H1 (cell line): ENCODE results near the gene RABL6. TPM values are rescaled to one million over a fixed set of nuclear protein-coding genes. Genes with fewer than 3 reads are reported as not detected.

ENCODE experiments used
- CTCF ChIA-PET: fragments of 300-600 bp; sonication (Branson Sonifier 250); formaldehyde crosslinking; loops from one replicate; lab custom pipeline; 2021; ENCODE audit not compliant: partially characterized antibody; lab: Charles Lee
- POLR2A ChIA-PET: fragments of 300-600 bp; sonication (Branson Sonifier 250); formaldehyde crosslinking; loops from one replicate; lab custom pipeline; 2021; ENCODE audit warnings: inconsistent platforms; ENCODE audit not compliant: partially characterized antibody; lab: Charles Lee
- DNase-seq, 2 experiments: peaks; one replicate each; pipeline versions ENCODE4 v3.0.0 to v3.0.0-alpha.2; 2010 to 2022; ENCODE audit warnings: low spot score in 2 of 2, low read depth in 1 of 2, mixed read lengths in 1 of 2
- FAIRE-seq: peaks from 2 replicates; lab custom pipeline; 2011; peaks lifted over from hg19 to GRCh38; lab: Jason Lieb, UNC
- H2AFZ ChIP-seq: 2 replicates; pipeline ENCODE4 v1.8.1; 2012; ENCODE audit warnings: low read length, inconsistent platforms
- H2AK5ac ChIP-seq: 2 replicates; pipeline ENCODE4 v1.6.1; 2013; ENCODE audit warnings: low read depth, low read length
- H2BK120ac ChIP-seq: replicated peaks from 2 replicates; pipeline ENCODE3; 2013; ENCODE audit warnings: low read depth, low read length, inconsistent platforms
- H2BK12ac ChIP-seq: 2 replicates; pipeline ENCODE4 v1.6.1; 2013; ENCODE audit warnings: low read depth, low read length
- H2BK15ac ChIP-seq: 2 replicates; pipeline ENCODE4 v1.6.1; 2013; ENCODE audit warnings: low read length
- H2BK20ac ChIP-seq: 2 replicates; pipeline ENCODE4 v1.6.1; 2013; ENCODE audit warnings: low read length
- H2BK5ac ChIP-seq: 2 replicates; pipeline ENCODE4 v1.6.1; 2013; ENCODE audit warnings: low read depth, low read length
- H3K14ac ChIP-seq: 2 replicates; pipeline ENCODE4 v1.6.1; 2013; ENCODE audit warnings: inconsistent platforms; ENCODE audit not compliant: insufficient read length
- H3K18ac ChIP-seq: 2 replicates; pipeline ENCODE4 v1.6.1; 2013; ENCODE audit warnings: low read length; ENCODE audit errors: extremely low read depth
- H3K23ac ChIP-seq: 2 replicates; pipeline ENCODE4 v1.6.1; 2013; ENCODE audit warnings: inconsistent platforms; ENCODE audit not compliant: insufficient read length
- H3K23me2 ChIP-seq: 2 replicates; pipeline ENCODE4 v1.6.1; 2013; ENCODE audit warnings: low read depth, low read length
- H3K27ac ChIP-seq: 2 replicates; pipeline ENCODE4 v1.6.1; 2011; ENCODE audit warnings: low read depth, low read length, inconsistent platforms
- H3K27me3 ChIP-seq, 4 experiments: replicated peaks in 1 of 4; 1 replicate in 1 of 4; 2 replicates in 3 of 4; pipeline versions ENCODE4 v1.6.1 to v1.8.1; 2011 to 2013; ENCODE audit warnings: low read length in 3 of 4, mild to moderate bottlenecking in 3 of 4, inconsistent platforms in 2 of 4, mixed read lengths in 2 of 4, moderate library complexity in 1 of 4; ENCODE audit not compliant: control insufficient read depth in 3 of 4, insufficient read depth in 3 of 4; ENCODE audit errors: extremely low read depth in 1 of 4
- H3K36me3 ChIP-seq, 4 experiments: 2 replicates each; pipeline versions ENCODE4 v1.6.1 to v1.8.1; 2011 to 2013; ENCODE audit warnings: mild to moderate bottlenecking in 4 of 4, low read length in 3 of 4, moderate library complexity in 2 of 4, control low read depth in 1 of 4, inconsistent platforms in 1 of 4; ENCODE audit not compliant: insufficient read depth in 4 of 4, control insufficient read depth in 2 of 4
- H3K4ac ChIP-seq: replicated peaks from 2 replicates; pipeline ENCODE3; 2013; ENCODE audit warnings: low read length, low read depth, mixed read lengths, inconsistent platforms; ENCODE audit not compliant: insufficient read length
- H3K4me1 ChIP-seq, 4 experiments: replicated peaks in 1 of 4; 1 replicate in 1 of 4; 2 replicates in 3 of 4; pipeline versions ENCODE4 v1.6.1 to v1.8.1; 2011 to 2013; ENCODE audit warnings: low read length in 3 of 4, inconsistent platforms in 2 of 4, mixed read lengths in 1 of 4; ENCODE audit not compliant: insufficient read depth in 4 of 4, control insufficient read depth in 3 of 4
- H3K4me2 ChIP-seq, 2 experiments: 2 replicates each; pipeline versions ENCODE4 v1.6.1 to v1.8.1; 2011 to 2013; ENCODE audit warnings: low read depth in 2 of 2, low read length in 2 of 2, control low read depth in 1 of 2, inconsistent platforms in 1 of 2, mild to moderate bottlenecking in 1 of 2; ENCODE audit not compliant: insufficient read depth in 1 of 2
- H3K4me3 ChIP-seq, 4 experiments: fragments of 200-600, 300-600 bp in 1 of 4; sonication (generic), shearing (Covaris generic), sonication (Bioruptor Twin) in 1 of 4; 2 replicates each; pipeline versions ENCODE4 v1.5.1 to v1.8.1; 2011 to 2016; ENCODE audit warnings: low read length in 4 of 4, low read depth in 3 of 4, control low read depth in 2 of 4, inconsistent platforms in 2 of 4, mild to moderate bottlenecking in 2 of 4, mixed read lengths in 1 of 4, moderate library complexity in 1 of 4; ENCODE audit not compliant: insufficient read depth in 2 of 4; ENCODE audit errors: extremely low read depth in 1 of 4
- H3K56ac ChIP-seq: replicated peaks from 2 replicates; pipeline ENCODE3; 2013; ENCODE audit warnings: low read depth, mild to moderate bottlenecking, mixed read lengths, low read length, inconsistent platforms; ENCODE audit not compliant: insufficient read length
- H3K79me1 ChIP-seq: 2 replicates; pipeline ENCODE4 v1.6.1; 2013; ENCODE audit warnings: low read depth, low read length, control low read depth
- H3K79me2 ChIP-seq, 2 experiments: 2 replicates each; pipeline versions ENCODE4 v1.6.1 to v1.8.1; 2012 to 2013; ENCODE audit warnings: low read length in 2 of 2, mild to moderate bottlenecking in 2 of 2, inconsistent platforms in 1 of 2; ENCODE audit not compliant: insufficient read depth in 2 of 2, control insufficient read depth in 1 of 2
- H3K9ac ChIP-seq, 4 experiments: replicated peaks in 1 of 4; 1 replicate in 1 of 4; 2 replicates in 3 of 4; pipeline versions ENCODE4 v1.6.1 to v1.8.1; 2011 to 2013; ENCODE audit warnings: low read depth in 3 of 4, low read length in 3 of 4, control low read depth in 2 of 4, mild to moderate bottlenecking in 2 of 4, moderate library complexity in 2 of 4, inconsistent platforms in 1 of 4; ENCODE audit errors: extremely low read depth in 1 of 4
- H3K9me3 ChIP-seq, 2 experiments: 2 replicates each; pipeline versions ENCODE4 v1.6.1 to v1.8.1; 2012 to 2013; ENCODE audit warnings: mild to moderate bottlenecking in 2 of 2, moderate library complexity in 2 of 2, control low read depth in 1 of 2, inconsistent platforms in 1 of 2, low read depth in 1 of 2, low read length in 1 of 2, mixed read lengths in 1 of 2; ENCODE audit not compliant: insufficient read depth in 2 of 2
- H4K20me1 ChIP-seq, 2 experiments: replicated peaks in 1 of 2; 2 replicates each; pipeline versions ENCODE3 to v1.8.1; 2011 to 2013; ENCODE audit warnings: inconsistent platforms in 2 of 2, low read length in 2 of 2, mild to moderate bottlenecking in 1 of 2; ENCODE audit not compliant: insufficient read depth in 2 of 2, control insufficient read depth in 1 of 2
- H4K5ac ChIP-seq: 2 replicates; pipeline ENCODE4 v1.6.1; 2013; ENCODE audit warnings: low read length, low read depth, mixed read lengths, inconsistent platforms; ENCODE audit not compliant: insufficient read length
- H4K8ac ChIP-seq: 2 replicates; pipeline ENCODE4 v1.8.0; 2013; ENCODE audit warnings: mild to moderate bottlenecking, moderate library complexity, low read length, inconsistent platforms; ENCODE audit not compliant: insufficient read depth; ENCODE audit errors: extremely low read depth
- H4K91ac ChIP-seq: replicated peaks from 2 replicates; pipeline ENCODE3; 2013; ENCODE audit warnings: low read length, mixed read lengths, inconsistent platforms; ENCODE audit not compliant: insufficient read length
- BCL11A ChIP-seq, 2 experiments: IDR thresholded peaks; one replicate each; pipeline ENCODE4 v1.6.1; 2011; ENCODE audit warnings: low read depth in 2 of 2, low read length in 2 of 2, mild to moderate bottlenecking in 2 of 2
- CREB1 ChIP-seq: IDR thresholded peaks from 2 replicates; pipeline ENCODE4 v1.6.1; 2012; ENCODE audit warnings: inconsistent platforms
- EP300 ChIP-seq, 2 experiments: IDR thresholded peaks; 1 replicate in 1 of 2; 2 replicates in 1 of 2; pipeline ENCODE4 v1.6.1; 2011 to 2012; ENCODE audit warnings: low read depth in 2 of 2, low read length in 2 of 2, mild to moderate bottlenecking in 2 of 2, borderline replicate concordance in 1 of 2, inconsistent platforms in 1 of 2, moderate library complexity in 1 of 2
- EZH2 ChIP-seq: fragments of 200-600 bp; sonication (generic); IDR thresholded peaks from 2 replicates; pipeline ENCODE4 v1.7.1; 2012; ENCODE audit warnings: low read depth, mild to moderate bottlenecking, moderate library complexity, low read length, inconsistent platforms; ENCODE audit not compliant: severe bottlenecking
- GABPA ChIP-seq: IDR thresholded peaks from 2 replicates; pipeline ENCODE4 v1.6.1; 2011; ENCODE audit warnings: mild to moderate bottlenecking, low read length, moderate library complexity, borderline replicate concordance; ENCODE audit not compliant: insufficient read depth
- KDM1A ChIP-seq: fragments of 200-600, 300-600 bp; sonication (generic); IDR thresholded peaks from 2 replicates; pipeline ENCODE4 v1.7.1; 2016; ENCODE audit warnings: mild to moderate bottlenecking, low read length, borderline replicate concordance
- RFX5 ChIP-seq: IDR thresholded peaks from 2 replicates; pipeline ENCODE4 v1.6.1; 2011; ENCODE audit warnings: low read depth, low read length, improper control_type of control experiment, borderline replicate concordance
- SIX5 ChIP-seq: IDR thresholded peaks from 2 replicates; pipeline ENCODE4 v1.6.1; 2011; ENCODE audit warnings: mild to moderate bottlenecking, low read depth, low read length
- SP2 ChIP-seq: IDR thresholded peaks from 2 replicates; pipeline ENCODE4 v1.6.1; 2012; ENCODE audit warnings: mild to moderate bottlenecking, low read length, inconsistent platforms
- SUZ12 ChIP-seq: fragments of 200-600 bp; sonication (generic); IDR thresholded peaks from 2 replicates; pipeline ENCODE4 v1.6.1; 2012; ENCODE audit warnings: mild to moderate bottlenecking, inconsistent platforms, low read length, moderate library complexity, mixed read lengths
- TBP ChIP-seq: IDR thresholded peaks from 2 replicates; pipeline ENCODE4 v1.6.1; 2011; ENCODE audit warnings: low read depth, low read length, improper control_type of control experiment
- YY1 ChIP-seq: IDR thresholded peaks from 2 replicates; pipeline ENCODE4 v1.6.1; 2011; ENCODE audit warnings: low read depth, mild to moderate bottlenecking, low read length
- WGBS, 2 experiments: shearing (Covaris generic) in 1 of 2; methylation state at CpG; one replicate each; pipeline versions ENCODE4 v1.1.6 to v1.1.7; 2013 to 2015; ENCODE audit warnings: low lambda C conversion rate in 2 of 2, mixed read lengths in 2 of 2, inconsistent platforms in 1 of 2, low coverage in 1 of 2, missing lambda C conversion rate in 1 of 2; ENCODE audit not compliant: insufficient replicate concordance in 2 of 2, insufficient coverage in 1 of 2, insufficient read length in 1 of 2; ENCODE audit errors: extremely low coverage in 1 of 2, missing lambda C conversion rate in 1 of 2; 5-methylcytosine and 5-hydroxymethylcytosine counted together
- polyA plus RNA-seq, 7 experiments: library from polyadenylated mRNA; depleted of rRNA in 3 of 7; stranded (reverse) in 5 of 7; unstranded in 2 of 7; fragments of >200 nt in 5 of 7; fragments of 200-250 nt in 2 of 7; gene quantifications; 1 replicate in 5 of 7; 2 replicates in 1 of 7; 4 replicates in 1 of 7; pipeline versions ENCODE4 v1.2.1 to v1.2.3, GENCODE V29; 2011 to 2013; ENCODE audit warnings: missing spikeins in 2 of 7, mixed read lengths in 2 of 7
- total RNA-seq: library from RNA; stranded (reverse); fragmentation: NEBNext Ultra II Directional; extraction: Animal tissue kit (Norgen Biotek cat#: 25700); gene quantifications from 2 replicates; pipeline ENCODE4 v1.2.1, GENCODE V29; 2021

The RABL6 gene
- total and polyA plus RNA-seq, 2 of the 8 experiments (the other 6 are each of a cell fraction or from before 2014, with no cell fraction given), result 70.1 to 130 TPM

- H3K36me3 ChIP-seq, result peaks cover 4 to 18% (median 15%) of the 10 kb centered on the region in 4 experiments; a peak in 7 of 8 replicates
- TF ChIP-seq GABPA (no peak), SP2 (no peak), TBP (no peak), EZH2 (no peak), CREB1 (no peak), SIX5 (no peak), SUZ12 (no peak), EP300 (IDR thresholded peaks at IDR 0.05; ENCODE audit: borderline replicate concordance in 1 of 2, low read depth in 2 of 2, low read length in 2 of 2) (no peak), RFX5 (no peak), YY1 (no peak), BCL11A (IDR thresholded peaks at IDR 0.05; ENCODE audit: low read depth in 2 of 2, low read length in 2 of 2) (no peak), KDM1A (peak; percentile 56; the same call in 1 of the 2 replicates)
Observed at GRCh38 chr9:136857581-136858412, 50.0 kb downstream of the RABL6 start.

More at GRCh38 chr9:136857581-136858412, 50.0 kb downstream of the RABL6 start:
- Histone ChIP-seq H2BK120ac (no peak overlapping the region), H3K27me3 (no peaks in the 10 kb centered on the region), H3K27ac (no peak overlapping the region), H3K23ac (no peak overlapping the region), H2BK12ac (no peak overlapping the region), H3K14ac (no peak overlapping the region), H4K20me1 (peaks cover 0 to 25% of the 10 kb centered on the region in 2 experiments), H4K91ac (no peak overlapping the region), H2AFZ (no peak overlapping the region), H4K8ac (peak overlapping the region; percentile 25), H2BK20ac (no peak overlapping the region), H2AK5ac (no peak overlapping the region), H3K4me2 (no peak overlapping the region), H3K79me1 (no peaks in the 10 kb centered on the region), H2BK5ac (no peak overlapping the region), H3K18ac (no peak overlapping the region; the same call in 1 of the 2 replicates), H3K4me1 (no peaks in the 10 kb centered on the region; a peak in 1 of 7 replicates), H3K9ac (no peak overlapping the region), H3K56ac (no peak overlapping the region), H3K4me3 (no peak overlapping the region), H2BK15ac (no peak overlapping the region), H3K4ac (no peak overlapping the region), H3K79me2 (no peaks in the 10 kb centered on the region), H3K9me3 (no peaks in the 10 kb centered on the region), H4K5ac (no peak overlapping the region), H3K23me2 (no peaks in the 10 kb centered on the region)
- ChIA-PET POLR2A (interaction anchor here (1.3 to 16.2 kb wide), 5 partner anchors 8 to 195 kb away, joined by 3 to 248 read pairs (median 4); partner anchors contain the start of genes AJM1 and EDF1), CTCF (interaction anchor here (0.7 to 1.6 kb wide), 2 partner anchors 23 to 62 kb away, joined by 3 to 4 read pairs; partner anchors contain the start of gene CCDC183)
- FAIRE-seq (no peak), DNase-seq (peak in 1 of 2 experiments; percentile 56)
- 89% methylated on average over 16 of the region's 29 CpGs; no CpG with 5 or more reads in 1 of the 2 experiments for WGBS, 2 experiments
